Stimulated activated CD8-positive, alpha-beta memory T cell treated with anti-CD3 and anti-CD28 coated beads, Interleukin-15, amount 100 ng/mL, for 24 hours (primary cell): ENCODE results near the gene NHLRC1.

Experiments
- DNase-seq: peaks from one replicate; pipeline ENCODE4 v3.0.0-alpha.2; 2020; ENCODE audit warnings: low read depth

Gene NHLRC1

DNA sequence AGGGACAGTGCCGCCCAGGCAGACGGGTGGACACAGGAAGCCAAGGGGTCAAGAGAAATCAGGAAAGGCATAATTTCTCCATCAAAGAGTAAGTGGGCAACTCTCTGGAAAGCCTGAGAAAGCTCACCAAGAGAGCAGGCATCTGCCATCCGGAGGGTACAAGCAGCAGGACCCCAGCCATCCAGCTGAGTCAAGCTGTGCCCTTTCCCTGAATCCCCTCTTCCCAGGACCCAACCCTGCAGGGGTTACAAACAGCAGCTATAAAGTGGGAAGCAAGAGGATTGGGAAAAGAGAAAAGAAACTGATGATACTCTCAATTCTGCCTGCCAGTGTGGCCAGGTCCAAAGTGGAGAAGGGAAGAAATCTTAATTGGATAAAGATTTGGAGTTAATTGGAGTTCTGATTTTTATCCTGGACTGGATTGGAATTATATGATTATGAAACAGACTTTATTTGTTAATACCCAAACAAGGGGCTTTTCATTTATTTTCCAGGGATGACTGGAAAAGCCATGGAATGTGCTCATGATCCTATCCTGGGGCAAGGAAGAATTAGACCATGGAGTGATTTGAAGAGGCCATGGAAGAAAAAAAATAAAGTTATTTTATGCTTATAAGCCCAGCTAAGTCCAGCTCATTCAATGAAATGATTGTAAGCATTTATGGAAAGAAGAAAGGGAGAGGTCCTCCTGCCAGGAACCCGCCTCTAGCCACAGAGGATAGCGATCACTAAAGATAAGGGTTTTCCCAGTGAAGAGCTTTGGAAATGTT lies 34.9 kb downstream of the NHLRC1 start:
- no peak for DNase-seq

- no peak for DNase-seq
Measured at GRCh38 chr6:18081025-18081668, 41.3 kb downstream of the NHLRC1 start.

DNA sequence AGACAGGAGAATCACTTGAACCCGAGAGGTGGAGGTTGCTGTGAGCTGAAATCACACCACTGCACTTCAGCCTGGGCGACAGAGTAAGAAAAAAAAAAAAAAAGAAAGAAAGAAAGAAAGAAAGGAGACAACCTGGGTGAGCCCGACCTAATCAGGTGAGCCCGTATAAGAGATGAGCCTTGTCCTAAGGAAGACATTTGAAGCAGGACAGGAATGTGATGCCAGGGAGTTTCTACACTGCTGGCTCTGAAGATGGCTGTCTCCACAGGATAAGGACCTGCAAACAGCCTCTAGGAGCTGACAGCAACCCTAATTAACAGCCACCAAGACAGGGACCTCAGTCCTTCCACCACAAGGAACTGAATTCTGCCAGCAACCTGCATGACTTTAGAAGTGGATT lies 41.9 kb downstream of the NHLRC1 start:
- DNase-seq, result no peak

DNA sequence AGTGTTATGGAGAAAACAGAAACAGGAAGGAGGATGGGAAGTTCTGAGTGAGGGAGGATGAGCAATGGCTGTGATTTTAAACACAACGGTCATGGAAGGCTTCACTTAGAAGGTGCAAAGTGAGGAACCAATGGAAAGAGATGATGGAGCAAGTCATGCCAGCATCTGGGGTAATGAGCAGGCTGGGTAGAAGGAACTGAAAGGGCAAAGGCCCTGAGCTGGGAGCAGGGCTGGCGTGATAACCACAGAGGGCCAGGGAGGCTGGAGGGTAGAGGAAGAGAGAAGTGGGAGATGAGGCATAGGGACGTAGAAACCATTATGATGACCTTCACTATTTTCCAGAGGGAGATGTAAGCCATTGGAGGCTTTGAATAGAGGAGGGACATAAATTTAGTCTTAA lies 43.6 kb downstream of the NHLRC1 start:
- DNase-seq, result no peak

DNA sequence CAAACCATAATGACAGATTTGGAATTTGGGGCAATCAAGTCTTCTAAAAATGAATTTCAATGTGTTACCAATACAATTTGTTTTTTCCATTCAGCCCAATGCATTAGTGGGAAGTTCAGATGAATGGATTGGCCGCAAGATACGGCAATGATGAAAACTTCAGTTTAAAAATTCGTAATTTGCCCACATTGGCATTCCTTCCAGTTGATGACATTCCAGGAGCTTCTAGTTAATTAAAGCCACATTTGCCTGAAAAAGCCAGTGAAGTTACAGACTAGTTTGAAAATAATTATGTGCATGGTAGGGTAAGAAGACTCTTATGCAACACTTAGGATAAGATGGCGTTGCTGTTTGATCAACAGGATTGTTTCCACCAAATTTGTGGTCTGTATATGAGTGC lies 46.2 kb downstream of the NHLRC1 start:
- DNase-seq, result no peak

DNA sequence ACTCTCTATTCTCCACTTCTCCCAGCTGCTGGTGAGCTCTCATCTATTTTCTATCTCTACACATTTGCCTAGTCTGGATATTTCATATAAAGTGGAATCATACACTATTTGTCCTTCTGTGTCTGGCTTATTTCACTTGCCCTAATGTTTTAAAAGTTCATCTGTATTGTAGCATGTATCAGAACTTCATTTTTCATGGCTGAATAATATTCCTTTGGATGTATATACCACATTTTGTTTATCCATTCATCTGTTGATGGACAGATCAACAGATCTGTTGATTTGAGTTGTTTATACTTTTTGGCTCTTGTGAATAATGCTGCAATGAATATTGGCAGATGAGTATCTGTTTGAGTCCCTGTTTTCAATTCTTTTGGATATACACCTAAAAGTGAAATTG lies 49.6 kb downstream of the NHLRC1 start:
- DNase-seq, result no peak

GRCh38 chr6:18070486-18070885 lies 52.0 kb downstream of the NHLRC1 start:
- no peak for DNase-seq
